ENCODE measurements around the gene GXYLT1. TPM values are rescaled to one million over a fixed set of nuclear protein-coding genes. Genes with fewer than 3 reads are reported as not detected.

The GXYLT1 gene
- polyA plus RNA-seq, 1 experiment: 3.8 TPM

DNA sequence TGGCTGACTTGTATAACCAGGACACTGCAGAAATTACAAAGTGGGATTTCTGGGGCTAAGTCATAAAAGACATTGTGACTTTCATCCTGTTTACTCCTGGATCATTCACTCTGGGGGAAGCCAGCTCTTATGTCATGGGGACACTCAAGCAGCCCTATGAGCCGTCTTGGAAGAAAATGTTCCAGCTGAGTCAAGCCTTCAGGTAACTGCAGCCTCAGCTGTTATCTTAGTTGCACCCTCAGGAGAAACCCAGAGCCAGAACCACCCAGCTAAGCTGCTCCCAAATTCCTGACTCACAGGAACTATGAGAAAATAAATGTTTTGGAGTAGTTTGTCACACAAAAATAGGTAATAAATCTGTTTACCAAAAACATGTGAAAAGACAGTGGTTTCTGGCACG is 43.1 kb upstream of the GXYLT1 start:
- TF ChIP-seq, protein P1, sequence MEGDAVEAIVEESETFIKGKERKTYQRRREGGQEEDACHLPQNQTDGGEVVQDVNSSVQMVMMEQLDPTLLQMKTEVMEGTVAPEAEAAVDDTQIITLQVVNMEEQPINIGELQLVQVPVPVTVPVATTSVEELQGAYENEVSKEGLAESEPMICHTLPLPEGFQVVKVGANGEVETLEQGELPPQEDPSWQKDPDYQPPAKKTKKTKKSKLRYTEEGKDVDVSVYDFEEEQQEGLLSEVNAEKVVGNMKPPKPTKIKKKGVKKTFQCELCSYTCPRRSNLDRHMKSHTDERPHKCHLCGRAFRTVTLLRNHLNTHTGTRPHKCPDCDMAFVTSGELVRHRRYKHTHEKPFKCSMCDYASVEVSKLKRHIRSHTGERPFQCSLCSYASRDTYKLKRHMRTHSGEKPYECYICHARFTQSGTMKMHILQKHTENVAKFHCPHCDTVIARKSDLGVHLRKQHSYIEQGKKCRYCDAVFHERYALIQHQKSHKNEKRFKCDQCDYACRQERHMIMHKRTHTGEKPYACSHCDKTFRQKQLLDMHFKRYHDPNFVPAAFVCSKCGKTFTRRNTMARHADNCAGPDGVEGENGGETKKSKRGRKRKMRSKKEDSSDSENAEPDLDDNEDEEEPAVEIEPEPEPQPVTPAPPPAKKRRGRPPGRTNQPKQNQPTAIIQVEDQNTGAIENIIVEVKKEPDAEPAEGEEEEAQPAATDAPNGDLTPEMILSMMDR (IDR thresholded peaks at IDR 0.05; ENCODE audit: insufficient read depth, low read depth, low read length): no peak
- ChIA-PET POLR2A (no interaction called here), CTCF (no interaction called here)
- Histone ChIP-seq H3K4me3 (ENCODE audit: low read depth, low read length) (no peak overlapping the region), H3K36me3 (ENCODE audit: control insufficient read depth, insufficient read depth, low read length) (peaks cover 2% of the 10 kb centered on the region), H3K27me3 (ENCODE audit: control insufficient read depth, insufficient read depth, low read length) (no peaks in the 10 kb centered on the region)
- no peak for DNase-seq (ENCODE audit: low read depth)

DNA sequence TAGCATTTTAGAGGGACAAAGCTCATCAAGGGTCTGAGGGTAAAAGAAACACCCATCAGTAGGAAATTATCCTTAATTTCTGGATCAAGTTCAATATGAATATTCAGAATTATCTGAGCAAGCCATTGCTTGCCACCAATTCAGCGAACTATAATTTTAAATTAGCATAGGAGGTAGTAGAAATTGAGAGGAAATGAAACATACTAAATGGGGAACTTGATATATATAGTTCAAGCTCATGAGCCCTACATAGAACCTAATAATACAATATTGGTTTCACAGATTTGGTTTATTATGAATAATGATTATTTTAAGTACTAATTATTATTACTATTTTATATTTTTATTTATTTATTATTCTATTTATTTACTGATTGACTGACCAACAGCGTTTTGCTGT is 42.1 kb upstream of the GXYLT1 start:
- Histone ChIP-seq H3K27me3 (ENCODE audit: control insufficient read depth, insufficient read depth, low read length) (no peaks in the 10 kb centered on the region), H3K36me3 (ENCODE audit: control insufficient read depth, insufficient read depth, low read length) (no peaks in the 10 kb centered on the region; the same call in 1 of the 2 replicates), H3K4me3 (ENCODE audit: low read depth, low read length) (no peak overlapping the region)
- no peak for DNase-seq (ENCODE audit: low read depth)
- TF ChIP-seq, protein P1 (IDR thresholded peaks at IDR 0.05; ENCODE audit: insufficient read depth, low read depth, low read length): no peak
- CTCF ChIA-PET: no interaction called here
- POLR2A ChIA-PET: no interaction called here

DNA sequence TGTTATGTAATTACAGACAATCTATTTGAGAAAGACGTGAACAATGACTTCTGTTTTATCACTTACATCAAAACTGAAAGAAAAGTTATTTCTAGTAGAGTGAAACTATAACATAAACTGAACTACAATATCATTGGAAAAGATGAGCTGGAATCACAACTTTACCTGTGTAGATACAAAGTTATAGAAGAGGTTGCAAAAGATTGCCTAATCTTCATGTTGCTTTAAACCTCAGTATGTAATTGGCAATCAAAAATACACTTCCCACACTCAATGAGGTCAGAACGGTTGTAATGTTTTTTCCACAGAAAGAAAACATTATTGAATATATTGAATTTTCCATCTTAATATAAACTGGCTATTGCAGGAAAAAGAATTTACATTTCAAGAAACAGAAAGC is 37.7 kb upstream of the GXYLT1 start:
- TF ChIP-seq, protein P1 (IDR thresholded peaks at IDR 0.05; ENCODE audit: insufficient read depth, low read depth, low read length): no peak
- ChIA-PET POLR2A (no interaction called here), CTCF (no interaction called here)
- H3K4me3 ChIP-seq (ENCODE audit: low read depth, low read length): no peak overlapping the region
- no peak for DNase-seq (ENCODE audit: low read depth)
- H3K36me3 ChIP-seq (ENCODE audit: control insufficient read depth, insufficient read depth, low read length): peaks cover 4% of the 10 kb centered on the region
- H3K27me3 ChIP-seq (ENCODE audit: control insufficient read depth, insufficient read depth, low read length): no peaks in the 10 kb centered on the region

DNA sequence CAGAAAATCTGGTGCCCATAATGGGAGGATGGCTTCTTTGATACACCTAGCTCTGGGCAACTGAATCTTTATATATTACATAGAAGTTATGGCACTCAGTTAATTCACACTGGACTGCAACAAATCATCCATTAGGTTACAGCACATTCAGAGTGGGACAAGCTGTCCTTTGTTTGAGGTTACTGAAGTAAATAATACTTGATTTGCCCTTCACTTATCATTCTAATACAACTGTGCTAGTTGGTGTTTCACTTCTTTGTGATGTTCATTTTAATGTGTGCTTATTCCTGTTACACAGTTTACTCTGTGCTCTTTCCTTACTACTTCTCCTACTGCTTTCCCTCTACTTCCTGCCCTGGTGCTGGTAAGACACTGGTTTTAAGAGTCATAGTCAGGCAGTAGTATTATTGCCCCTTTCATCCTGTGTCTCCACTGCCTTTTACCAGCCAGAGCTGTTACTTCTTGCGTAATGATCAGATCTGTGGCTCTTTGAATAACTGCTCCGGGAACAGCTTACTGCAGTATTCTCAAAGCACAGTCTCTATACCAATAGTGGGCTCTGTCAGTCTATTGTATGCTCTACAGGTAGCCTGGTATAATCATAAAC is 36.4 kb upstream of the GXYLT1 start:
- POLR2A ChIA-PET: no interaction called here
- H3K27me3 ChIP-seq (ENCODE audit: control insufficient read depth, insufficient read depth, low read length): no peaks in the 10 kb centered on the region
- H3K4me3 ChIP-seq (ENCODE audit: low read depth, low read length): no peak overlapping the region
- CTCF ChIA-PET: interaction anchor here (0.9 to 1.0 kb wide), 2 partner anchors 11 to 12 kb away, joined by 3 read pairs; no protein-coding TSS in a partner anchor
- no peak for DNase-seq (ENCODE audit: low read depth)
- TF ChIP-seq, protein P1 (IDR thresholded peaks at IDR 0.05; ENCODE audit: insufficient read depth, low read depth, low read length): no peak
- H3K36me3 ChIP-seq (ENCODE audit: control insufficient read depth, insufficient read depth, low read length): peaks cover 4% of the 10 kb centered on the region

DNA sequence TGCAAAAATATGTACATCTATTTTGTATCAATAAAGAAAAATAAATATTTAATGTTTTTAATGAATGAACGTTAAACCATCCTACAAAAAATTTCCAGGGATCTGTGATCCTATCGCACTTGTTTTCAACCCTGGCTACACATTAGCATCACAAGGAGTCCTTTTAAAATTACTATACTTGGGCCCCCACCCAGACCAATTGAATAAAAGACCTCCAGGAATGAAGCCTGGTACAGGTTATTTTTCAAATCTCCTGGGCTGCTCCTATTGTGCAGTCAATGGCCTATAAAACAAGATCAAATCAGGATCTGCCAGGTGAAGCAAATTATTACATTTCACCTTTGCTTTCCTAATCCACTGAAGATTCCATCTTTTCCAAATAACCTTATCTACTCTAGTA is 33.4 kb upstream of the GXYLT1 start:
- H3K4me3 ChIP-seq (ENCODE audit: low read depth, low read length): no peak overlapping the region
- H3K36me3 ChIP-seq (ENCODE audit: control insufficient read depth, insufficient read depth, low read length): peaks cover 4% of the 10 kb centered on the region
- ChIA-PET POLR2A (no interaction called here), CTCF (interaction anchor here (0.6 kb wide), 1 partner anchor 851 kb away, joined by 4 read pairs; no protein-coding TSS in a partner anchor)
- H3K27me3 ChIP-seq (ENCODE audit: control insufficient read depth, insufficient read depth, low read length): no peaks in the 10 kb centered on the region
- TF ChIP-seq, protein P1 (IDR thresholded peaks at IDR 0.05; ENCODE audit: insufficient read depth, low read depth, low read length): no peak
- no peak for DNase-seq (ENCODE audit: low read depth)

Data from BJ (cell line).